Mucosa of descending colon (tissue), 3 donors: ENCODE data around the gene DNAJC19. TPM values are rescaled to one million over a fixed set of nuclear protein-coding genes. Genes with fewer than 3 reads are reported as not detected.

Experiments used
- ATAC-seq: fragments of 200-7000 bp; cut with Tn5 transposase; one replicate; pipeline ENCODE4 v1.9.1; 2020; ENCODE audit warnings: mild to moderate bottlenecking, moderate library complexity
- DNase-seq, 3 donors: peaks; one replicate each; pipeline ENCODE4 v3.0.0-alpha.2; 2020
- H3K36me3 ChIP-seq: fragments of 200-600 bp; one replicate; pipeline ENCODE4 v1.8.0; 2021; ENCODE audit warnings: low read depth, mild to moderate bottlenecking
- H3K4me1 ChIP-seq: fragments of 200-600 bp; one replicate; pipeline ENCODE4 v1.8.0; 2021; ENCODE audit warnings: low read depth, mild to moderate bottlenecking
- H3K4me3 ChIP-seq: fragments of 200-600 bp; one replicate; pipeline ENCODE4 v1.8.0; 2021; ENCODE audit warnings: mild to moderate bottlenecking
- H3K9me3 ChIP-seq: fragments of 200-600 bp; one replicate; pipeline ENCODE4 v1.8.0; 2021; ENCODE audit warnings: mild to moderate bottlenecking
- CTCF ChIP-seq: fragments of 200-600 bp; IDR thresholded peaks from one replicate; pipeline ENCODE4 v1.8.0; 2022; ENCODE audit warnings: antibody characterized with exemption, mild to moderate bottlenecking
- intact Hi-C, 2 donors: fragments of 100-400 bp; cut with DNase I in 1 of 2; cut with micrococcal nuclease in 1 of 2; formaldehyde crosslinking; loops; one replicate each; pipeline versions ENCODE4 v1.11.0 to v1.11.1; 2022; cut with DNase I, micrococcal nuclease
- total RNA-seq, 3 donors: library from RNA; stranded (reverse); fragmentation: NEBNext Ultra II Directional in 2 of 3; extraction: Animal tissue kit (Norgen Biotek cat#: 25700) in 2 of 3; gene quantifications; one replicate each; pipeline versions ENCODE4 v1.2.1 to v1.2.4, GENCODE V29; 2021 to 2023
- donor health status: DM: no; HTN: no; CAD: no; lungs with moderate emphysema.
- donor health status: DM: no; HTN: no; CAD: no.
- donor health status: DM: no; HTN: yes; CAD: no.

Gene DNAJC19
- total RNA-seq, 3 donors from 2014 or later = 28.1 to 42.0 (median 33.7) TPM

GRCh38 chr3:180961552-180961951 is 28.0 kb downstream of the DNAJC19 start:
- TF ChIP-seq CTCF = no peak
- DNase-seq (no peak), ATAC-seq (no peak)
- intact Hi-C loops = no loop called here
- Histone ChIP-seq H3K36me3 (no peaks in the 10 kb centered on the region), H3K9me3 (no peaks in the 10 kb centered on the region), H3K4me1 (no peaks in the 10 kb centered on the region), H3K4me3 (no peak overlapping the region)

- Histone ChIP-seq H3K4me3 (no peak overlapping the region), H3K9me3 (no peaks in the 10 kb centered on the region), H3K36me3 (no peaks in the 10 kb centered on the region), H3K4me1 (no peaks in the 10 kb centered on the region)
- TF ChIP-seq CTCF = no peak
- intact Hi-C loops = no loop called here
- no peak for DNase-seq
- no peak for ATAC-seq
Observed at GRCh38 chr3:180961087-180961486, 28.4 kb downstream of the DNAJC19 start.

- DNase-seq (no peak), ATAC-seq (no peak)
- Histone ChIP-seq H3K4me1 (no peaks in the 10 kb centered on the region), H3K4me3 (no peak overlapping the region), H3K36me3 (no peaks in the 10 kb centered on the region), H3K9me3 (no peaks in the 10 kb centered on the region)
- TF ChIP-seq CTCF = no peak
- intact Hi-C loops = no loop called here
Observed at GRCh38 chr3:180959691-180960090, 29.8 kb downstream of the DNAJC19 start.

- TF ChIP-seq CTCF = no peak
- Histone ChIP-seq H3K36me3 (no peaks in the 10 kb centered on the region), H3K4me1 (no peaks in the 10 kb centered on the region), H3K9me3 (no peaks in the 10 kb centered on the region), H3K4me3 (no peak overlapping the region)
- intact Hi-C loops = no loop called here
- ATAC-seq (no peak), DNase-seq (no peak)
Observed at GRCh38 chr3:180947761-180948390, 41.7 kb downstream of the DNAJC19 start.

- no peaks in the 10 kb centered on the region for H3K9me3 ChIP-seq
- TF ChIP-seq CTCF = no peak
- no peak overlapping the region for H3K4me3 ChIP-seq
- no peaks in the 10 kb centered on the region for H3K36me3 ChIP-seq
- ATAC-seq = no peak
- intact Hi-C loops = no loop called here
- no peak for DNase-seq
- H3K4me1 ChIP-seq = no peaks in the 10 kb centered on the region
Observed at GRCh38 chr3:180940826-180941225, 48.7 kb downstream of the DNAJC19 start.

GRCh38 chr3:180934638-180935037 is 54.9 kb downstream of the DNAJC19 start:
- Histone ChIP-seq H3K4me1 (no peaks in the 10 kb centered on the region), H3K9me3 (no peaks in the 10 kb centered on the region), H3K36me3 (no peaks in the 10 kb centered on the region), H3K4me3 (no peak overlapping the region)
- ATAC-seq (no peak), DNase-seq (no peak)
- TF ChIP-seq CTCF = no peak
- intact Hi-C loops = no loop called here
